Islet of Langerhans (tissue), 1 donor: Measurements from ENCODE around the gene ZDHHC5.
"Not testable (repeated sequence)": the region's sequence is repeated elsewhere in the genome, so short reads cannot be mapped to it uniquely, and the experiment has no call there.

ENCODE experiments used
- FAIRE-seq: peaks from one replicate; lab custom pipeline; 2011; peaks lifted over from hg19 to GRCh38; lab: Jason Lieb, UNC

The ZDHHC5 gene

DNA sequence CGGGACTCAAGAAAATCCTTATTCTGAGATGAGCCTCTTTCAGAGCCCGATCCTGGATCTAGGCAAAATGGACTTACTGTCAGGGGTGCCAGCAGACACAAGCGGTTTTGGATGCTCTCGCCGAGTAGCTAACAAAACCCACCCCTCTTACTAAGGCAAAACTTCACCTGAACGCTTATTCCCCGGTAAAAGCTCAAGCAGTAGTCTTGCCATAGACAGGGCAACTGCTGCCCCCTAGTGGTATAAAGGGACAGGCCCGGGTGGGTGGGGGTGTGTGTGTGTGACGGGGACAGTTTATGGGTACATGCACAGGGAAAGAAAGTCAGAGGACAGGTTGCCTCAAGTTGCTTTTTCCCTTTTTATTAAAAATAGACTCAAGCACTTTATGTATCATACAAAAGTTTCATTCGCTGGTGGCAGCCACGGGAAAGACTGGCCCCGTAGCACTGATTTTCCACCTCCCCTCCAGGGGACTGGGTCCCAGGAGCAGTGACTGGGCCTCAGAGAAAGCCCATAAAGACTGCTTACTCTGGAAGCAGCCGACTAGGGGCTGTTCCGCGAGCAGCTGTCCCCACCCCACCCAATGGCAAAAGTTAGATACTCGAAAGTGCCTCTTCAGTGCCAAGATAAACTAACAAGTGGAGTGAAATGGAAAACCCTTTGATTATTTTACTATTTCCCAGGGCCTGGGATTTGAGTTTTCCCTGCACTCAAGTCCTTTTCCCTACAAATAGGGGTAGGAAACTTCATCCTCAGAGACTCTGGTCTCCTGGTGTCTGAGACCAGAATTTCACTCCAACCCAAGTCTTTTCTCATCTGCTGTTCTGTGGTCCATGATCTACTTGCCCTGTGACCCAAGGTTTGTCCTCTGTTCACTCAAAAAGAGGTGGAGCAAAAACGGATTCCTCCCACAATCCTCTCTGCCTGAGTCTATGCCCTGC is 22.9 kb upstream of the ZDHHC5 start:
- no peak for FAIRE-seq

DNA sequence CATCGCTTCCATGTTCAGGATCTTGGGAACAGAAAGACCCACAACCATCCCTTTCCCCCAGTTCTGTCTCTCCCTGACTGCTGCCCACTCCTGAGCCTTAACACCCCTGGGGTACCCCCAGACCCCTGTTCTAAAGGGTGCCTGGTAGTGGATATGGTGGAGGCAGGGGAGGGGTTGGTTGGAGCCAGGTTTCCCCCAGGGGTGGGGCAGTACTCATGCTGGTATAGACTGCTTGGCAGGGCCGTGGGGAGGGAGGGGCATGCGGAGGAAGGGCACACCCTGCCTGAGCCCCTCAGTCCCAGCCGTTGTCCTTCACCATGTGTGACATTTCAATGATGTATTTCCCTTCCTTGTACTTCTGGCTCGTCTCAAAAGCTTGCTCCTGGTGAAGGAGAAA is 22.2 kb upstream of the ZDHHC5 start:
- FAIRE-seq: no peak

DNA sequence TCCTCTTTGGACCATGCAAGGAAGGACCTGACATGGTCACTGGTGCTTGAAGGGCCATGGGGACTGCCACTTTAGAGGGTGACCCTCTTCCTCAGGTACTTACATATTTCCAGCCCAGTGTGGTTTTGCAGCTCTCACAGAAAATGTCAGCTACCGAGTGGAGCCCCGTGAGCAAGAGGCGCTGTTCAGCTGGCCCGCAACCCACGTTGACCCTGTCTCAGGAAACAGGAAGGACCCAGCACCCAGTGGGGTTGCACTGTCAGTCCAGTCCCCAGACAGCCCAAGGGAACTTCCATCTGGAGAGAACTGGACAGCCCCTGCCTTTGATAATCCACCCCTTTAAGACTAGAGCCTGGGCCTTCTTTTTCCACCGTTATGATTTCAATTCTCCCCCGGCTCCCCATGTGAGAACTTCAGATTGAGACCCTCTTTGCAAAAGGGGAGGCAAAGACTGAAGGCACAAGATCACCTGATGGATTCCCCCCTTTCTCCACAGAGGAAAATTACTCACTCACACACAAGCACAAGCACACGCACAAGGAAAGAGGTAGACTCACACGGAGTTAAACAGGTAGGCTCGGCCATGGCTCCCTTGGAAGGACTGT is 21.6 kb upstream of the ZDHHC5 start:
- no peak for FAIRE-seq

DNA sequence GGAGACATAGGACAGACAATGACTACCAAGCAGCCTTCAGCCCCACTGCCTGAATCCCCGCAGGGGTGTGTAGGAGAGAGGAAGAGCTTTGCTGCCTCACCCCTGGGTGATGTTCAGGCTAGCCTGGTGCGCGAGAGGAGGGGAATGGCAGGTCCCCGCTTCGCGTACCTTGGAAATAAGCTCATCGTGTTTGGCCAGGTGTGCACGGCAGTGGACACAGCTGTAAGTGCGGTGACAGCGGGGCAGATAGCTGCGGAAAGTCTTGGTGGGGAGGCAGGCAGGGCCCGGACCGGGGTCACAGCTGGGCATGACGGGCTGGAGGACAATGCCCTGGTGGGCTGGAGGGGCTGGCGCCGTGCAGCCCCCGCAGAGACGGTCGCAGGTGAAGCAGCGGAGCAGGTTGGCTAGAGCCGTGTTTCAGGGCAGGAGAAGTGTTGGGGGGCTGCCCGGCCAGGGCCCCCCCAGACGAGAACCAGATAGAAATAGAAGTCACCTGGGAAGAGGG is 21.1 kb upstream of the ZDHHC5 start:
- FAIRE-seq: no peak

DNA sequence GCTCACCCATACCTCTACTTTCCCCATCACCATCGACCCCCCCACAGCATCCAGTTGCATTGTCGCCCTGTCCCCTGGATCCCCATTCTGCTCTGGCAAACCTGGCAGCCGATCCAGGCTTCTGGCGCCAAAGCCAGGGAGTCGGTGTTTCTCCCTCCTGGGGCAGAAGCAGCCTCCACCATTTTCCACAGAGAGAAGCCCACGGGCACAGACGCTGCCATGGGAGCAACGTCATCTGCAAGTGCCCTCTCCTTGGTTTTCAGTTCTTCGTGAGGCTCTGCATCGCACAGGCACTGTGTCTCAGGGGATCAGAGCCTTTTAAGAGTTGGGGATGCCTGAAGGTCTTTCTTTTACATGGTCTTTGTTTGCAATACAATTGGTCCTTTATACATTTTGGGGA is 20.5 kb upstream of the ZDHHC5 start:
- FAIRE-seq: no peak

DNA sequence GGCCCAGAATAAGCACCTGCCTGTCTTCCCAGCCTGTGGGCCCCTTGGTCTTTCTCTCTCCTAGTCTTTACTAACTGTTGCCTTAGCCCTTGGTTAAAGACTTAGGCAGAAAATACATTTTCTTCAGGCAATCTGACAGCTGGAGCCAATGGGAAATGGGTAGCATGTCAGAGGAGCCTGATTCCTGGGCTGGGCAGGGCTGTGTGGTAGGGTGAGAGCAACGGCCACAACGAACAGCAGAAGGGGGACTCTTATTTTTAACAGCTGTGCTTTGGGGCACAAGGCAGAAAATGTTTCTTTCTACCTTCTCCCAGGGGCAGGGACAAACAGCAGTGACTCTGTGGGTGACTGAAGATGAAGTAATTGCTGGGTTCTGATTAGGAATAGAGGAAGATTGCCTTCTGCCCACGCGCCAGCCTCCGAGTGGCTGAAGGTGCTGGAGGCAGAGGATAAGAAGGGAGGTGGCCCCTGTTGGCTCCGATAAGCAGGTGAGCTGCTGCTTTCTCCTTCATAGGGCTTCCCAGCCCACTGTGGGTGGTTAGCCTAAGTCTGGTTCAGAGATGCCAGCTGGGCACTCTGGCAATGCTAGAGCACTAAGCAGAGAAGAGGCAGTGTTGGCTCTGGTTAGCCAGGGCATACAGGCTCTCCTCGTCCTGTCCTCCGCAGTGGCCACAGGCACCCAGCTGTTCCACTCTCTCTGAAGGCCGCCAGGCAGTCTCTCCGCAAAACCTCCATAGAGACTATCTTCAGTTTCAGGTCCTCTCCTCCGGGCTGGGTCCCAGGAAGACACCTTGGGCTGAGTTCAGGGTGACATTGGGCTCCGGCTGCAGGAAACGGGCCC is 19.7 kb upstream of the ZDHHC5 start:
- no peak for FAIRE-seq

DNA sequence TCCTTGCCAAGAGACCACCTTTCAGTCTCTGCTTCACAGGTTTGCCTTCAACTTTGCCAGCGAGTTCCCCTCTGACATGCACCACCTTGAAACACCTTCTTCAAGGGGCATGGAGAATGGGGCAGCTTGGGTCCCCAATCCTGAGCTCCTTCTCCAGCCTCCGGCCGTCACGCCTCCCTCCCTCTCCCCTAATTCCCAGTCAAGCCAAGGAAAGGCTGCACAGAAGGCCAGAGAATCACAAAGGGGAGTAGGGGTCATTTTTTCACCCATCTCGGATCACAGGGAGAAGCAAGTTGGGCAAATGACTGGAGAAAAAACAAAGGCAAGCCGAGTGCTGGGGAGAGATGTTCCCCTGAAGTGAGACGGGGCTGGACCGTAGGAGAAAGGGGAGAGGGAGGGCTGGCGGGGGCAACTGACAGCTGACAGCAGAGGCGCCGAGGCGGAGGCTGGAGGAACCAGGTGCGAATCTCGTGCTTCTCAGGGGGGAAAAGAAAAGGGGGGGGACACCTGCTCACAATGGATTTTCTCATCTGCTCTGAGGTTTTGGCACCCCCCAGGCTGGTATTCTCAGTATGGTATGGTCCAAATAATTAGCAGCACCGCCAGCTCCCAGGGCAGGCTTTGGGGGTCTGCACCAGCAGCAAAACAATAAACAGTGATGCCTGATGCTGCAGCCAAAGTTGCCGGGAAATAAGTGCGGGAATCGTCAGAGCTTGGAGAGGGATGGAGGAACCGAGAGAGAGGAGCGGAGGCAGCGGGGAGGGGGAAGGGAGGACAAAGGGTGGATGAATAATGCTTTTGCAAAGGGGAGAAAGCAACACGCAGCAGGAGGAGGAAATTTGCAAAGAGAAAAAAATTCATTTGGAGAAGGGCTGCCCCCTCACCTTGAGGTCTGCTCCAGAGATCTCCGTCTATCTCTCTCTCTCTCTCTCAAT is 18.8 kb upstream of the ZDHHC5 start:
- FAIRE-seq: no peak

DNA sequence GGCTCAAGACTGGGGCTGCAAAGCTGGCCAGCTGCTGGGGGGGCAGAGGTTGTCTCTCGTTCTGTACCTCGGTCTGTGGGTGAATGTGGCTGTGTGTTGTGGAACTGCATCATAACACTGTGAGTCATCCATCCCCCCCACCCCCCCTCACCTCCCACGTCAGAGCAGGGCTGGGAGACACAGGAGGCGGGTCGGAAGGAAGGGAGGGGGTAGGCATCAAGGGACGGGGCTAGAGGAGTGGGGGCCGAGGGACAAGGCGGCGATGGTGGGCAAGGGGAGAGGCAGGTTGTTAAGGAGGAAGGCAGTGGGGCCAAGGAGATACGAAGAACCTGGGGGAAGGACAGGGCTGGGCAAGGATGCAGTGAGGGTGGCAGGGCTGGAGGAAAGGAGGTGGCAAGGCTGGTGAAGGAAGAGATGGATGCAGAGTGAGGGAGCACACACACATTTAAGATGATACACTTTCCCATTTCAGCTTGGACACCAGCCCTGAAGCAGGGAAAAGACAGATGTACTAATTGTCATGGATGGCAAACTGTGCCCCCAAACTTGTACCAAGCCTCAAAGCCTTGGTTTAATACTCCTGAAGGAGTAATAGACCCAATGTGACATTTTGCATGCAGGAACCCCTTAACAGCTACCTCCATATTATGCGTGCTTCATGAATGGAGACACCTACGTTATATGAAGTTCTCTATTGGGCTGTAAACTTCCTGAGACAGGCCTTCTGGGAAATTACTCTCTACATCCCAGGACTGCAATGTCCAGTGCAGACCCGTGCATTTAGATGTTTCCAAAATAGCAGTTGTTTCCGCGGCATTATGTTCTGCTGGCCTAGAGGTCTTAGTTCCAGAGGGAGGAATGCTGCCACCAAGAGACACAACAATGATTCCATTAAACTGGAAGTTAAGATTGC is 17.8 kb upstream of the ZDHHC5 start, which contains the start of gene YPEL4:
Gene YPEL4, minus strand, starts transcription at position 87 of the 913 bp plus-strand sequence. CDS start 2,805 bp downstream, outside the sequence.
- FAIRE-seq: no peak

DNA sequence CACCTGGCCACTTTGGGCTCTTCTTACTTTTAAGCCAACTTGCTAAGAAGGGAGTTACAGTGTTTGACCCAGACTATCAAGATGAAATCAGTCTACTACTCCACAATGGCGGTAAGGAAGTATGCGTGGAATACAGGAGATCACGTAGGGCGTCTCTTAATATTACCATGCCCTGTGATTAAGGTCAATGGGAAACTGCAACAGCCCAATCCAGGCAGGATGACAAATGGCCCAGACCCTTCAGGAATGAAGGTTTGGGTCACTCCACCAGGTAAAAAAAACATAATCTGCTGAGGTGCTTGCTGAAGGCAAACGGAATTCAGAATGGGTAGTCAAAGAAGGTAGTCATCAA is 17.2 kb upstream of the ZDHHC5 start:
- FAIRE-seq: no peak

DNA sequence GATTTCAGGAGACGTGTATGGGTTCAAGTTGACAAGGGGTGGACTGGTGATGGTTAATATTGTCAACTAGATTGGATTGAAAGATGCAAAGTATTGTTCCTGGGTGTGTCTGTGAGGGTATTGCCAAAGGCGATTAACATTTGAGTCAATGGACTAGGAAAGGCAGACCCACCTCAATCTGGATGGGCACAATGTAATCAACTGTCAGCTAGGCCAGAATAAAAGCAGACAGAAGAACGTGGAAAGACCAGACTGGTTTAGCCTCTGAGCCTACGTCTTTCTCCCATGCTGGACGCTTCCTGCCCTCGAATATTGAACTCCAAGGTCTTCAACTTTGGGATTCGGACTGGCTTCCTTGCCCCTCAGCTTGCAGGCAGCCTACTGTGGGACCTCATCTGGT is 16.5 kb upstream of the ZDHHC5 start:
- FAIRE-seq: no peak

DNA sequence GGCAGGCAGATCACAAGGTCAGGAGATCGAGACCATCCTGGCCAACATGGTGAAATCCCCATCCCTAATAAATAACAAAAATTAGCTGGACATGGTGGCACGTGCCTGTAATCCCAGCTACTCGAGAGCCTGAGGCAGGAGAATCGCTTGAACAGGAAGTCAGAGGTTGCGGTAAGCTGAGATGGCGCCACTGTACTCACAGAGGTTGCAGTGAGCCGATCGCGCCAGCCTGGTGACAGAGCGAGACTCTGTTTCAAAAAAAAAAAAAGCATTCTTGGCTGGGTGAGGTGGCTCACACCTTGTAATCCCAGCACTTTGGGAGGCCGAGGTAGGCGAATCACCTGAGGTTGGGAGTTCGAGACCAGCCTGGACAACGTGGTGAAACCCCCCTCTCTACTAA is 15.7 kb upstream of the ZDHHC5 start:
- not testable (repeated sequence) for FAIRE-seq

DNA sequence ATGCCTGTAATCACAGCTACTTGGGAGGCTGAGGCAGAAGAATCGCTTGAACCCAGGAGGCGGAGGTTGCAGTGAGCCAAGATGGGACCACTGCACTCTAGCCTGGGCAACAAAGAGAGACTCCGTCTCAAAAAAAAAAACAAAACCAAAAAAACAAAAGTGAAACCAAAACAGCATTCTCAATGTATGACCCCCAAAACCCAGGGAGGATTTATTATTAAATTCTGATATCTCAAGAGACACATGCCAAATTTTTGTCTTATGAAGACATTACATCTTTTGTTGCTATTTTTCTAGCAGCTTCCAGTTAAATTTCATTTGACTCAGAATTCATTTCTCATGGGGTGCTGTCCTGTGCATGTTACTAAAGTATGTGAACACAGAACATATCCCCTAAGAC is 15.3 kb upstream of the ZDHHC5 start:
- FAIRE-seq: no peak

DNA sequence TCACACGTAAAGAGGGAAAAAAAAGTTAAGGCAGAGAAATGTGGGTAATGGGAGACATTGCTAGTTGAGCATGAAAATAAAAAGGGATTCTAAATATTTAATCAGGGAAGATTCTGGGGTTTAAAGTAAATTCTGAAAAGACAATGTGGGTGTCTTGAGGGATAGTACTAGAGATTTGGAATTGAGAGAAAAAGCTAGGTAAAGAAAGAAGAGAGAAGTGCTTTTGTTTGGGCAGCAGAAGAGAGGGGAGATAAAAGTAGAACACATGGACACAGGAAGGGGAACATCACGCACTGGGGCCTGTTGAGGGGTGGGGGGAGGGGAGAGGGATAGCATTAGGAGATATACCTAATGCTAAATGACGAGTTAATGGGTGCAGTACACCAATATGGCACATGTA is 14.8 kb upstream of the ZDHHC5 start:
- FAIRE-seq: no peak

DNA sequence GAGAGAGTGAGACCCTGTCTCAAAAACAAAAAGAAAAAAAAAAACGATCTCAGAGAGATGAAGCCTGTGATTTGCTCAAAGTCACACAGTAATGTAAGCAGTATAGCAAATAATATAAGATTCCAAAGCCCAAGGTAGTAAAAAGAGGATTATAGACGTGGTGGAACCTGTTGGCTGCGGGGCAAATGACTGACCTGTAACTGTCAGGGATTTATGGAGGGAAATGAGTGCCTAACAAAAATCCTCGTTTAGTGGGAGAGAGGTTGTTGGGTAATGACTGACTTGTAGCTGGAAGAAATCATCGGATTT is 11.1 kb upstream of the ZDHHC5 start:
- FAIRE-seq: no peak

DNA sequence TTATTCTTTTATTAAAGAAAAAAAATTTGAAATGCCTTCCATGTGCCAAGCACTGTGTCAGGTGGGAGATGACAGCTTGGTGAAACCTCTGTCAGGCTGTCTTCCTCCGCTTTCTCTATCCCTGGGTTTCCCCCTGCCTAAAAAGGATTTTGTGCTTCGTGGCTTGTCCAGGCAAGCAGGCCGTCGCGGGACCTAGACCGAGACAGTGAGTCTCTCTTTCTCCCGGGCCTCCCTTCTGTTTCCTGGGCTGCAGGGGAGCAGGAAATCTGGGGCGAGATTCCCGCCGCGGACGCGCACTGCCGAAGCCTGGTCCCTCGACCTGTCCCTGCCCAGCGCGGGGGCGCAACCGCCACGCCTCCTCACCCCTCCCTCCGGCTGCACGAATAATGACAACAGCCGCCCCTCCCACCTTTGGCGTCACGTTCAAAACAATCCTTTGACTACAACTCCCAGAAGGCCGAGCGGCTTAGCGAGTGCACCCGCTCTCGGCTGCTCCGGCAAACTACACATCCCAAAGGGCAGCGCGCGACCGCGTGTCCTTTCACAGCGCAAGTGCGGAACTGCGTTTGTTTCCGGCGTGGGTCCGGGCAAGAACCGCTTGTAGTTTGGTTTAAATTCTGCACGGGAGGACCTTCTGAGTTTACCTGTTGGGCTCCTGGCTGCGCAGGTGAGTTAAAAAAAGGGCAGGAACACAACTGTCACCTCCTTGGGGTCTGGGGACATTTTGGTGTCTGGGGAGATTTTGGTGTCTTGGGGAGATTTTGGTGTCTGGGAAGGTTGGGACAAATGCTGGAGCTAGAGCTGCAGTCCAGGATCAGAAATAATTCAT is 10.5 kb upstream of the ZDHHC5 start, which contains the start of gene CLP1:
Gene CLP1, plus strand, starts transcription at position 569 of the 829 bp plus-strand sequence. CDS start 1,715 bp downstream, outside the sequence.
- no peak for FAIRE-seq

DNA sequence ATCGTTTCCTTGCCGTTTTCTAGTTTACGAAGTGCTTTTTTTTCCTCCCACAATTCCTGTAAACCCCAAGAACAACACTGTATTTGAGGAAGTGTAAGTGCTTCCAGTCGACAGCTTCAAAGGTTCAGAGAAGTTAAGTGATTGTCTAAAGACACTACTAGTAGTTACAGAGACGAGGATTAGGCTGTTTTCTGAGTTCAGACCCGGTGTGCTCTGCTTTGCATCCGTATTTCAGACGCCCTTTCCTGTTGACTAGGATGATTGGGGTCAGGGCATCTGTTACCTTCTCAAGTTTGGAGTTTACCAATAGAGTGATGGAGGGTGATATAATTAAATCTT is 9.9 kb upstream of the ZDHHC5 start:
- FAIRE-seq: no peak

DNA sequence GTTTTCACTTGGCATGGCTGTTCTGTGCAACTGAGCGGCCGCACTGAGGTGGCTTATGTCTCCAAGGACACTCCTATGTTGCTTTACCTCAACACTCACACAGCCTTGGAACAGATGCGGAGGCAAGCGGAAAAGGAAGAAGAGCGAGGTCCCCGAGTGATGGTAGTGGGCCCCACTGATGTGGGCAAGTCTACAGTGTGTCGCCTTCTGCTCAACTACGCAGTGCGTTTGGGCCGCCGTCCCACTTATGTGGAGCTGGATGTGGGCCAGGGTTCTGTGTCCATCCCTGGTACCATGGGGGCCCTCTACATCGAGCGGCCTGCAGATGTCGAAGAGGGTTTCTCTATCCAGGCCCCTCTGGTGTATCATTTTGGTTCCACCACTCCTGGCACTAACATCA is 8.2 kb upstream of the ZDHHC5 start:
- no peak for FAIRE-seq

DNA sequence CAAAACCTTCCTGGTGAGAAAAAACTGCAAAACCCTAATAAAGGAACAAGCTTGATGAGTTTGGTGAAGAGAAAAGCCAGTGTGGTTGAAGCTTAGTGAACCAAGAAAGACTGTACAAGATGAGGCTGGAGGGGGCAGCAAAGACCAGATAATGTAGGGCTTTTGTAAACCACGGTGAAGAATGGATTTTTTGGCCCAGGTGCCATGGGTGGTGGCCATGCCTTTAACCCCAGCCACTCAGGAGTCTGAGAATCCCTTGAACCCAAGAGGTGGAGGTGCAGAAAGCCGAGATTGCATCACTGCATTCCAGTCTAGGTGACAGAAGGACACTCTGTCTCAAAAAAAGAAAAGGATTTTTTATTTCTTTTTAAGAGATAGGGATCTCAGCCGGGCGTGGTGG is 5.0 kb upstream of the ZDHHC5 start:
- FAIRE-seq: no peak

DNA sequence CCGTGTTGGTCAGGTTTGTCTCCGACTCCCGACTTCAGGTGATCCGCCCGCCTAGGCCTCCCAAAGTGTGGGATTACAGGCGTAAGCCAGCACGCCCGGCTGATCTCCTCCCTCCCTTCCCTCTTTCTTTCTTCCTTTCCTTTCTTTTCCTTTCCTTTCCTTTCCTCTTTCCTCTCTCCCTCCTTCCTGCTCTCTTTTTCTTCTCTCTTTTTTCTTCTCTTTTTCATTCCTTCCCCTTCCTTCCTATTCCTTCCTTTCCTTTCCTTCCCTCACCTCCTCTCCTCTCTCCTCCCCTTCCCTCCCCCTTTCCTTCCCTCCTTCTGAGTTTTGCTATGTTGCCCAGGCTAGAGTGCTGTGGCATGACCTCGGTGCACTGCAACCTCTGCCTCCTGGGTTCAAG is 3.9 kb upstream of the ZDHHC5 start:
- FAIRE-seq: no peak
